Activated effector memory CD4-positive, alpha-beta T cell treated with anti-CD3 and anti-CD28 coated beads, Interleukin-2, amount 50 U/mL, for 16 hours (primary cell): ENCODE measurements around the gene SLC25A39.

ENCODE experiments used
- DNase-seq: peaks from one replicate; pipeline ENCODE4 v3.0.0-alpha.2; 2020

Gene SLC25A39

DNA sequence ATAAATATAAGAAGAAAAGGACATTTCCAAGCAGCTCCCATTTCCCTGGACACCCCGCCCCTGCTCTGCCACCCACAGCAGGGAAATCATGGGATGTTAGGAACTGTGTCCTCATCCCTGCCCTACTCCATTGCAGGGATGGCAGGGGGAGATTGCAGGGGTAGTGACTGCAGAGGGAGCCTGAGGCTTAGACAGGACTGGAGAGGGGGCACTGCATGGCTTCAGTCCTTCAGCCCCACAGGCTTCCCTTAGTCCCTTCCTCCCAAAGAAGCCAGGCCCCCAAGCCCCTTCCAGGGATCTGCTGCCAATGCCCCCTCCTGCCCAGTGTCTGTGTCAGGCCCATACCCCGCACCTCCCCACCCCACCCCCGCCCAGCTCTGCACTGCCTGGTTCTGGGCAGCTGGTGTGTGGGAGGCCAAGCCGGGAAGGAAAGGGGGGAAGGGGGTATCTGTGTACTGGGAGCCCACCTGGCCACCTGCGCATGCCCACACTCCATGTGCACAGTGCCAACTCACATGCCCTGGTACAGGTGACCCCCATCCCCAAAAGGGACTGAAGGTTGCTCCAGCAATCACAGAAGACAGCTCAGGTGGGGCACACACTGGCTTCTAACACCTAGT, 13.0 kb downstream of the SLC25A39 start:
- no peak for DNase-seq

- no peak for DNase-seq
Observed at GRCh38 chr17:44310609-44311376, 13.8 kb downstream of the SLC25A39 start.

DNA sequence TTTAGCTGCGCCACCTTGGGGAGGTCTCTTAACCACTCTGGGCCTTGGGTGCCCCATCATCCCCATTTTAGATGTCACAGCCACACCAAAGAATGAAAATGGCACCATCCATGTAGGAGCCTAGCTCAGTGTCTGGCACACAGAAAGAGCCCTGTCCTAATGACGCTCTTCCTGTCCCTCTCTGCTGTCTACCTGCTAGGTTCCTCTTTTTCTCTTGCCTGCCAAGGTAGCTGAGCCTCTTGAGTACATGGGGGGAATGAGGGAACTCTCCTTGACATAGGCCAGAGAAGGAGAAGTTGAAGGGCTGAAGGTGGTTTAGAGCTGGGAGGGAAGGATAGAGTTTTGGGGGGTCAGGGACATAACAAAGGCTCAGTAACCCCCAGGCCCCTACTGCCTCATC, 14.4 kb downstream of the SLC25A39 start:
- no peak for DNase-seq

- no peak for DNase-seq
Observed at GRCh38 chr17:44309472-44309871, 15.2 kb downstream of the SLC25A39 start.

DNA sequence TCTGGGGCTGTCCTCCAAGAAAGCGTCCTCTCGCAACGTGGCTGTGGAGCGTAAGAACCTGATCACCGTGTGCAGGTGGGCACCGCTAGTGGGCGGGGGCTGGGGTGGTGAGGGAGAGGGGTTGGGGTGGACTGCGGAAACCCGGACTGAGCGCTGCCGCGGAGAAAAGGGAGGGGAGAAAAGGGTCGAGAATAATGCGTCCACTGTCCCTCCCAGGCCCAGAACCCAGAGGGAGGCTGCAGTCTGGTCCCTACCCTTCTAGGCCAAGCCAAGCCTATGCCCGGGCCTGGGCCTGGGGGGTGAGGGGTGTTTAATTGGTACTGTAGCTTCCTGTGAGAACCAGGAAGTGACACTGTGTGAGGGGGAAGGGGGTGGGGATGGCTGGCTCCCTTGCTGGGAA, 15.8 kb downstream of the SLC25A39 start:
- DNase-seq, result no peak

GRCh38 chr17:44308320-44308818, 16.3 kb downstream of the SLC25A39 start, which contains the start of gene RUNDC3A:
RUNDC3A (plus strand) TSS chr17:44308601; CDS start chr17:44308833, 232 bp downstream.
- DNase-seq, result peak; percentile 94

GRCh38 chr17:44307387-44308186, 17.0 kb downstream of the SLC25A39 start:
- DNase-seq, result no peak

DNA sequence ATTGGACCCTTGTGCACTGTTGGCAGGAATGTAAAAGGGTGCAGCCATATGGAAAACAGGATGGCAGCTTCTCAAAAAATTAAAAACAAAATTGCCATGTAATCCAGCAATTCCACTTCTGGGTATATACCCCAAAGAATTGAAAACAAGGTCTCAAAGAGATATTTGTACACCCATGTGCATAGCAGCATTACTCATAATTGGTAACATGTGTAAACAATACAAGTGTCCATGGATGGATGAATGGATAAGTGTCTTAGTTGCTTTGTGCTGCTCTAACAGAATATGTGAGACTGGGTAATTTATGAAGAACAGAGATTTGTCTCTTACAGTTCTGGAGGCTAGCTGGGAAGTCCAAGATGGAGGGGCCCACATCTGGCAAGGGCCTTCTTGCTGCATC, 20.0 kb downstream of the SLC25A39 start:
- no peak for DNase-seq

DNA sequence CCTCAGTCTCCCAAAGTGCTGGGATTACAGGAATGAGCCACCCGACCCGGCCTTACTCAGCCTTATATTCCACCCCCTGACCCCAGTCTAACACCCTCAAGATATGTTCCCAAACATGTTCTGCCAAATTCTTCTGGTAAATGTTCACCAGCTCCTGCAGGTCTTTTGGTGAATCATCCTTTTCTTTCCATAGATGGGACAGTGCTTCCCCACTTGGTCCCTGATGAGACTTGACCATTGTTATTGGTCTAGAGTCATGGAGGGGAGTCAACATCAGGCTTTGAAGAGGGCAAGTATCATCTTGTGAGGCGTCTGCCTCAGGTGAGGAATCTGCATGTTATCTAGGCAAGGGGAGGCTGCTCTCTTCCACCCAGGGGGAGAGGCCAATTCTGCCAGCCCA, 26.6 kb downstream of the SLC25A39 start:
- DNase-seq, result no peak

DNA sequence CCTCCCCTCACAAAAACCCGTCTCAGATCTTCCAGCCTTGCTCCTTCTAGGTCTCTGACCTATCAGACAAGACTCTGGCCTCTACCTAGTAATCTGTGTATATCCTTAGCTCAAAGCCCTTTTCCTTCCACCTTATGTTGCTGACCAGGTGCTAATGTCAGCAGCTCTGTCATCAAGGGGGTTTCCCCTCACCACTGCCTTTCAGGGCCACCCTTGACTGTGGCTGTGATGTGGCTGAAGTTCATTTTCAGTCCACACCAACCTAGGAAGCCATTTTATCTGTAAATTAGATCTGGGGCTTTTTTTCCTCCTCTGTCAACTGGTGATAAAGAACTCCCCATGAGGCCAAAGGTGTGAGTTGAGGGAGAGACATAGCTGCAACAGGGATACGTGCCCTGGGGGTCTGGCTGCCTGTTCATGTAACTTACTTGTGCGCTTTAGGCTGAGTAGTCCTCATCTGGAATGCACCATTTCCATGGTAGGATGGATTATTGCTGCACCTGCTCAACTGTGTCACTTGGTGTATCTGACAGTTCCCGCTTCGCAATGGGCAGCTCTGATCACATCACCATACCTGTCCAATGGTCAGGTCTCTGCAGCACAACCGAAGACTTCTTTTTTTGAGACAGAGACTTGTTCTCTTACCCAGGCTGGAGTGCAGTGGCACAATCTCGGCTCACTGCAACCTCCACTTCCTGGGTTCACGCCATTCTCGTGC, 31.0 kb downstream of the SLC25A39 start:
- DNase-seq, result no peak

GRCh38 chr17:44287651-44288050, 37.0 kb downstream of the SLC25A39 start:
- DNase-seq, result no peak

DNA sequence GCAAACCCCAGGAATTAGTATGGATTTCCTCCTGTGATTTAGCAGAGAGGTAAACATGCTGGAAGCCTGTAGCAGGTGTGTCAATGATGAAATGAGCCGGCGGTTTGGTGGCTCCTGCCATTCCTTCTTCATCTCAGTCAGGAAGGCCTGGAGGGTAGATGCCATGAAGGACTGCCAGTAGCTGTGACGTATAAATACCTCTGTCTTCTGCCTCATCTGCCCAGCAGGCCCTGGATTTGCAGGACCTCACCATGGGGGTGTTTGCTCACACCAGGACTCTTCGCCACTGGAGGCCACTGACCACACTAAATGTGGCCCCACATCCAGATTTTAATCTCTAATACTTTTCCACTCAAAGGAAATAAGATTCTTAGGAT, 40.6 kb downstream of the SLC25A39 start:
- DNase-seq, result no peak

- DNase-seq, result no peak
Observed at GRCh38 chr17:44283344-44284023, 41.1 kb downstream of the SLC25A39 start.

- DNase-seq, result no peak
Observed at GRCh38 chr17:44282264-44282663, 42.4 kb downstream of the SLC25A39 start.

- no peak for DNase-seq
Observed at GRCh38 chr17:44281570-44281969, 43.1 kb downstream of the SLC25A39 start.

GRCh38 chr17:44280392-44280937, 44.2 kb downstream of the SLC25A39 start:
- DNase-seq, result no peak

- DNase-seq, result no peak
Observed at GRCh38 chr17:44279666-44280391, 44.8 kb downstream of the SLC25A39 start.

GRCh38 chr17:44279346-44279665, 45.3 kb downstream of the SLC25A39 start:
- no peak for DNase-seq

GRCh38 chr17:44277976-44278375, 46.6 kb downstream of the SLC25A39 start:
- DNase-seq, result no peak

- no peak for DNase-seq
Observed at GRCh38 chr17:44273607-44274006, 51.0 kb downstream of the SLC25A39 start.

- DNase-seq, result no peak
Observed at GRCh38 chr17:44272954-44273353, 51.7 kb downstream of the SLC25A39 start.
